Transverse colon (tissue), 4 donors: ENCODE data around the gene POLD4. TPM values are rescaled to one million over a fixed set of nuclear protein-coding genes. Genes with fewer than 3 reads are reported as not detected.

Source experiments
- DNase-seq: peaks from one replicate; pipeline ENCODE4 v3.0.0-alpha.2; 2019
- H3K27ac ChIP-seq, 4 donors: fragments of 200-600 bp; sonication (generic); 2 replicates each; pipeline ENCODE4 v1.5.1; 2016 to 2018; ENCODE audit warnings: inconsistent platforms in 4 of 4
- H3K27me3 ChIP-seq: fragments of 200-600 bp; sonication (generic); 2 replicates; pipeline ENCODE4 v1.5.1; 2017; ENCODE audit warnings: inconsistent platforms
- H3K36me3 ChIP-seq, 4 donors: fragments of 200-600 bp; sonication (generic); 2 replicates each; pipeline ENCODE4 v1.5.1; 2017 to 2019; ENCODE audit warnings: inconsistent platforms in 4 of 4
- H3K4me1 ChIP-seq, 4 donors: fragments of 200-600 bp; sonication (generic); 2 replicates each; pipeline ENCODE4 v1.5.1; 2017 to 2020; ENCODE audit warnings: inconsistent platforms in 4 of 4
- H3K4me3 ChIP-seq, 4 donors: fragments of 200-600 bp; sonication (generic); 1 replicate in 1 of 4; 2 replicates in 3 of 4; pipeline versions ENCODE4 v1.5.1 to v1.6.1; 2017 to 2019; ENCODE audit warnings: inconsistent platforms in 4 of 4
- H3K9me3 ChIP-seq, 2 donors: fragments of 200-600 bp; sonication (generic); 2 replicates each; pipeline ENCODE4 v1.5.1; 2017 to 2019; ENCODE audit warnings: inconsistent platforms in 2 of 2
- EP300 ChIP-seq: sonication (generic); formaldehyde crosslinking; IDR thresholded peaks from one replicate; pipeline ENCODE4 v1.6.1; 2017; ENCODE audit warnings: antibody characterized with exemption, low read depth
- POLR2A ChIP-seq: fragments of 450-650 bp; IDR thresholded peaks from one replicate; pipeline ENCODE4 v1.6.1; 2016; ENCODE audit warnings: antibody characterized with exemption, mild to moderate bottlenecking, moderate library complexity
- POLR2AphosphoS5 ChIP-seq, 3 donors: sonication (generic); formaldehyde crosslinking; IDR thresholded peaks; one replicate each; pipeline ENCODE4 v1.6.1; 2016; ENCODE audit warnings: antibody characterized with exemption in 3 of 3
- WGBS, 2 donors: methylation state at CpG; one replicate each; pipeline ENCODE4 v1.1.5; 2018; ENCODE audit warnings: low coverage in 1 of 2; 5-methylcytosine and 5-hydroxymethylcytosine counted together
- in situ Hi-C, 4 donors: fragments of 200-750 bp; cut with MboI; loops; one replicate each; pipeline versions ENCODE4 v1.15.0 to v1.15.1; 2017; ENCODE audit warnings: low sequenced_read_pairs in 3 of 4, low pct_ligation_motif_present in 1 of 4, low pct_unique_long_range_greater_than_20kb in 1 of 4
- intact Hi-C: fragments of 100-400 bp; cut with DNase I; formaldehyde crosslinking; loops from one replicate; pipeline ENCODE4 v1.15.1; 2023; ENCODE audit warnings: low total_unique reads
- total RNA-seq, 4 donors: library from RNA; depleted of rRNA; stranded (reverse); fragments of >200 nt; gene quantifications; one replicate each; pipeline ENCODE4 v1.1.0, GENCODE V29; 2016
- TF ChIP-seq, protein P1 (sequence below), 5 experiments: fragments of 200-600 bp in 3 of 5; fragments of 450-650 bp in 2 of 5; sonication (generic) in 3 of 5; IDR thresholded peaks; 1 replicate in 2 of 5; 2 replicates in 3 of 5; pipeline ENCODE4 v1.5.1; 2016 to 2017; ENCODE audit warnings: antibody characterized with exemption in 5 of 5, inconsistent platforms in 3 of 5, mild to moderate bottlenecking in 2 of 5, moderate library complexity in 1 of 5

POLD4 gene
- total RNA-seq, 4 donors from 2014 or later, result 261 to 372 (median 319) TPM

DNA sequence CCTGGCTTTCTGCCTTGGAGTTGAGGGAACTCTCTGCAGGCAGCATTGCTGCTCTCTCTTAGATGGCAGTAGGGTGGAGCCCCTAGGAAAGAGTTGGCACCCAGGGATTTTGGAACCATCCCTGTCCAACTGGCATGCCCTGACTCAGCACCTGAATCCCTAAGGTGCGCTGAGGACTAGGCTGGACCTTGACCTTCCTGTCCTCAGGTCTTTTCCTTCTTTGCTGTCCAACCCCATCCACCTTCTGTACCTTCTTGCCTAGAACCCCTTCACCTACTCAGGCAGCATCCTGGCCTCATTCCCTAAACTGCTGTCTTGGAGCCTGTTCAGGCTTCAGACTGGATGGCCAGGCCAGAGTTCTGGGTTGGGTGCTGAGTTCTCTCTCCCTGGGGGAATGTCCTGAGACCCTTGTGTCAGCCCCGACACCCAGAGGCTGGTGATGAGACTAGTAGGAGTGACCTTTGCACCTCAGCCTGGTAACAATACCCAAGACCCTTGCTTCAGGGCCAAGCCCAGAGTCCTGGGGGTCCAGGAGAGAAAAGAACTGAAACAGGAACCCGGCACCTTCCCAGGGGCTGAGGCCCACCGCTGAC lies 2.5 kb upstream of the POLD4 start:
- TF ChIP-seq EP300, result no peak
- TF ChIP-seq POLR2A, result peak; percentile 16
- peak in 2 of 3 donors; percentile 47 to 51 for TF ChIP-seq POLR2AphosphoS5 (IDR thresholded peaks at IDR 0.05)
- intact Hi-C loops (no loop called here), in situ Hi-C loops (no loop called here)
- H3K27ac ChIP-seq, result peak overlapping the region; percentile 96 to 100 (median 99)
- DNase-seq, result peak; percentile 51
- peaks cover 52 to 65% (median 58%) of the 10 kb centered on the region in 4 donors for H3K4me1 ChIP-seq
- H3K4me3 ChIP-seq, result peak overlapping the region in 2 of 4 donors; percentile 11 to 19
- 20 to 57% methylated on average over 3 of the region's 4 CpGs for WGBS, 2 donors
- no peaks in the 10 kb centered on the region for H3K36me3 ChIP-seq
- no peaks in the 10 kb centered on the region for H3K9me3 ChIP-seq
- H3K27me3 ChIP-seq, result no peaks in the 10 kb centered on the region

DNA sequence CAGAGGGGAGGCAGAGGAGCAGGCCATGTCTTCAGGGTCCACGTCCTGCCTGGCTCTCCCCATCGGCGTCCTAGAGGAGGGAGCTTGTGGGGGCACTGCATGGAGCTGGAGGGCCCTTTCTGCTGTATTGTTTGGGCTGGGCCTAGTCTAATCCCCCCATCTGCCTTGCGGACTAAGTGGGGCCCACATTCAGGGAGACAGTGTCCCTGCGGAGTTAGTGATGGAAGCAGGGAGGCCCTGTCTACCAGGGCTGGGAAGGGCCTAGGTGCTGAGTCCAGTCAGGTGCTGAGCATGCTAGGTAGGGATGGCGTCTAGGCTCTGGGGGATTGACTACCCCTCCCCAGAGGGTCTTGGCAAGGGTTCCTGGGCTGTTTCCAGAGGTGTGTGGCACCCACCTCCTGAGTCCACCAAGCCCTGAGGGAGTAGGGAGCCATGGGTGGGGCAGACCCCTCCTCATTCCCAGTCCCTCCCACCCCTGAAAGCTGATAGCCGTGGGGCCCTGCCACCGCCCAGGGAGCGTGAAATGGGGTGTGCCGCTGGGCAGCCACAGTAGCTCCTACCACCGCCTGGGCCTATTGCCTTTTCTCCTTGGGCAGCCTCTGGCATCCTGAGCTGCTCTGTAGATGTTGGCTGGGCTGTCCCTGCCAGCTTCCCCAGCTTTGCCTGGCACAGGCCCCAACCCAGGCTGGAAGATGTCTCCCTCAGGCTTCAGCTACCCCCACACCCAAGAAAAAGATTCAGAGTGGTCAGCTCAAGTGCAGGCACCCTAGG lies 1.9 kb upstream of the POLD4 start:
- intact Hi-C loops, result no loop called here
- Histone ChIP-seq H3K27ac (peak overlapping the region; percentile 96 to 100 (median 99)), H3K27me3 (no peaks in the 10 kb centered on the region), H3K4me1 (peaks cover 53 to 69% (median 62%) of the 10 kb centered on the region in 4 donors), H3K36me3 (no peaks in the 10 kb centered on the region), H3K9me3 (no peaks in the 10 kb centered on the region), H3K4me3 (peak overlapping the region in 1 of 4 donors; percentile 6)
- TF ChIP-seq POLR2A, result no peak
- TF ChIP-seq, protein P1, sequence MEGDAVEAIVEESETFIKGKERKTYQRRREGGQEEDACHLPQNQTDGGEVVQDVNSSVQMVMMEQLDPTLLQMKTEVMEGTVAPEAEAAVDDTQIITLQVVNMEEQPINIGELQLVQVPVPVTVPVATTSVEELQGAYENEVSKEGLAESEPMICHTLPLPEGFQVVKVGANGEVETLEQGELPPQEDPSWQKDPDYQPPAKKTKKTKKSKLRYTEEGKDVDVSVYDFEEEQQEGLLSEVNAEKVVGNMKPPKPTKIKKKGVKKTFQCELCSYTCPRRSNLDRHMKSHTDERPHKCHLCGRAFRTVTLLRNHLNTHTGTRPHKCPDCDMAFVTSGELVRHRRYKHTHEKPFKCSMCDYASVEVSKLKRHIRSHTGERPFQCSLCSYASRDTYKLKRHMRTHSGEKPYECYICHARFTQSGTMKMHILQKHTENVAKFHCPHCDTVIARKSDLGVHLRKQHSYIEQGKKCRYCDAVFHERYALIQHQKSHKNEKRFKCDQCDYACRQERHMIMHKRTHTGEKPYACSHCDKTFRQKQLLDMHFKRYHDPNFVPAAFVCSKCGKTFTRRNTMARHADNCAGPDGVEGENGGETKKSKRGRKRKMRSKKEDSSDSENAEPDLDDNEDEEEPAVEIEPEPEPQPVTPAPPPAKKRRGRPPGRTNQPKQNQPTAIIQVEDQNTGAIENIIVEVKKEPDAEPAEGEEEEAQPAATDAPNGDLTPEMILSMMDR (IDR thresholded peaks at IDR 0.05), result no peak
- no peak for TF ChIP-seq EP300
- no peak for TF ChIP-seq POLR2AphosphoS5 (IDR thresholded peaks at IDR 0.05)
- in situ Hi-C loops, result no loop called here
- 54% methylated on average over 9 of the region's 11 CpGs; no CpG with 5 or more reads in 1 of the 2 donors for WGBS, 2 donors
- no peak for DNase-seq

DNA sequence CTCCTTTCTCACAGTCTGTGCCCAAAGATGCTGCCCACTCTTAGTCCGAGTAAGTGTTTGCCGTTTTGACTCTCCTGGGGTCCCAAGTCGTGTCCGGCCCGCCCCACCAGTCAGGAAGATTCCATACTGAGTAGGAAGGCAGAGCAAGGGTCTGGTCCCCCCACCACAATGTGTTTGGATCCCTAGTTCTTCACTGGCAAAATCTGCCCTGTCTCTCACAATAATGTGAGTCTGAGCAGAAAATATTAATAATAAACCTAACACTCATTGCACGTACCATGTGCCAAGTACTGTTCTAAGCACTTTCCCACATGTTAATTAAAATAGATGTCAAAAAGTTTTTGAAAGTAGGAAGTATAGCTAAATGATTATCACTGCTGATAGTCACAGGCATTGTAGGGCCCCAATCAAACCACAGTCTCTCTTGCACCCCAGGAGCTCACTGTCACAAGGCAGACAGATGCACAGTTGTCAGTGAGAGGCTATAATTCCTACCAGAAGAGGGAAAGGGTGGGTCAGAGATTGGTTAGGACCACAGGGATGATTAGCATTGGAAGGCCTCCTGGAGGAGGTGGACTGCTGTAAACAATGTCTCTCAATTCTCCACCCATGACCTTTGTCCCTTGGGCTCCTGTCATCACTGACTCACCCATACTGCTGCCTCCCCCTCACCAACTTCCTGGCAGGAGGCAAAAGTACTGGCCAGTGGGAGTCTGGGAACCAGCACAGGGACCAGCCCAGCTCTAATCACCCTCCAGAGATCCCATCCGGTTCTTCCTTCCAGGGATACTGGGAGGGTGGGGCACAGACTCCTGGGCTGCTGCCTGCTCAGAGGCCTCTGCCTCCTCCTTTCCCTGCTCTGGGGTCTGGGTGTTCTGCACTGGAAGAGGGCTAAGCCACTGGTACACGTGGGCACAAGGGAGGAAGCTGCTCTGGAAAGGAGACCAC lies 1.0 kb upstream of the POLD4 start:
- H3K36me3 ChIP-seq, result no peaks in the 10 kb centered on the region
- 6 to 21% methylated on average over 2 to 8 of the region's 8 CpGs for WGBS, 2 donors
- DNase-seq, result peak; percentile 90
- in situ Hi-C loops (no loop called here), intact Hi-C loops (no loop called here)
- no peaks in the 10 kb centered on the region for H3K27me3 ChIP-seq
- H3K4me3 ChIP-seq, result peak overlapping the region; percentile 10 to 79 (median 68)
- peak overlapping the region; percentile 96 to 100 (median 99) for H3K27ac ChIP-seq
- H3K4me1 ChIP-seq, result peaks cover 53 to 69% (median 62%) of the 10 kb centered on the region in 4 donors
- H3K9me3 ChIP-seq, result no peaks in the 10 kb centered on the region
- TF ChIP-seq, protein P1 (IDR thresholded peaks at IDR 0.05), result peak in 2 of 5 experiments; percentile 28 to 45
- TF ChIP-seq EP300 (peak; percentile 46), POLR2AphosphoS5 (IDR thresholded peaks at IDR 0.05) (peak; percentile 71 to 90 (median 80)), POLR2A (peak; percentile 83)

DNA sequence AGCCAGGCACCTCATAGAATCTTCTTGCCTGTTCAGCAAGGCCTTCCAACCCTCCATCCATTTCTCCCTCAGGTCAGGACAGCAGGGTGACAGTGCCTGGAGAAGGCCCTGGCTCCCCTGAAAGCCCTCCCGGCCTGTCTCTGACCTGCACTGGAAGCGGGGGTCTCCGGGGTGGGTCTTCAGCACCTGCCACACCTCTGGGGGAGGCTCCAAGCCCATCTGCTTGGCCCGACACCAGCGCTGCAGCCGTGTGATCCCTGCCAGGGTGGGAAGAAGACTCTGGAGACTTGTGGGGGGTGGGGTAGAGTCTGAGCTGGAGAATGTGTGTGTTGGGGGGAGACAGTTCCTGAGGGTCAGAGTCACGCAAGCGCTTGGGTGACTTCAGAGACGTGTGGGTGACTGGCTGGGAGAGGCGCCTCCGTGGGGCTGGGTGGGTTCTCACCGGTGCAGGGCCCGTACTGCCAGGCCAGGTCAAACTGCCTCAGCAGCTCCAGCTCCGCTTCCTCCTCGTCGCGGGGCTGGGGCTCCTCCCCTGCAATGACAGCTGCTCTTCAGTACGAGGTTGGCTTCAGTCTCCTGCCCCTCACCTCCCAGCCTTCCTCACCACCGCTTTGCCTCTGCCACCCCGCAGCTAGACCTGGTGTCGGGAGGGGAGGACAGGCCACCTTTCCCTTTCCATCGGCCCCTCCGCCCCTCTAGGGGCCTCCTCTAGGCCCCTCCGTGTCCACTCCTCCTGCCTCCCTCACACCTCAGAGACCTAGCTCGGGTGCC lies 615 bp downstream of the POLD4 start:
- TF ChIP-seq, protein P1 (IDR thresholded peaks at IDR 0.05), result no peak
- TF ChIP-seq POLR2A (no peak), POLR2AphosphoS5 (IDR thresholded peaks at IDR 0.05) (no peak), EP300 (no peak)
- H3K27me3 ChIP-seq, result no peaks in the 10 kb centered on the region
- H3K9me3 ChIP-seq, result no peaks in the 10 kb centered on the region
- DNase-seq, result peak; percentile 72
- peak overlapping the region; percentile 50 to 79 (median 68) for H3K4me3 ChIP-seq
- H3K36me3 ChIP-seq, result no peaks in the 10 kb centered on the region
- in situ Hi-C loops, result no loop called here
- 4% methylated on average over 25 of the region's 25 CpGs; no CpG with 5 or more reads in 1 of the 2 donors for WGBS, 2 donors
- peaks cover 55 to 77% (median 63%) of the 10 kb centered on the region in 4 donors for H3K4me1 ChIP-seq
- intact Hi-C loops, result no loop called here
- peak overlapping the region; percentile 96 to 100 (median 99) for H3K27ac ChIP-seq
